Measurements from ENCODE around the gene ZCCHC7.
A peak's percentile ranks its signal among the peaks of the same experiment; 100 is the strongest.
"Not testable (repeated sequence)": the region's sequence is repeated elsewhere in the genome, so short reads cannot be mapped to it uniquely, and the experiment has no call there.

Gene ZCCHC7

GRCh38 chr9:37119360-37119759 is 1.0 kb upstream of the ZCCHC7 start:
- peaks cover 8% of the 10 kb centered on the region for H3K79me1 ChIP-seq (ENCODE audit: low read length)
- peaks cover 0 to 3% of the 10 kb centered on the region in 2 experiments for H3K4me1 ChIP-seq (ENCODE audit: control insufficient read depth in 1 of 2, insufficient read depth in 2 of 2, low read length in 2 of 2)
- H3K18ac ChIP-seq (ENCODE audit: low read length): no peak overlapping the region
- no peak overlapping the region for H4K8ac ChIP-seq (ENCODE audit: low read depth, low read length)
- H3K27me3 ChIP-seq (ENCODE audit: insufficient read depth, low read length): no peaks in the 10 kb centered on the region
- H3K36me3 ChIP-seq (ENCODE audit: control insufficient read depth in 1 of 2, insufficient read depth in 2 of 2, low read length in 2 of 2): no peaks in the 10 kb centered on the region
- H3K79me2 ChIP-seq (ENCODE audit: control insufficient read depth, insufficient read depth, low read length, poor library complexity): peaks cover 5% of the 10 kb centered on the region
- H2AFZ ChIP-seq (ENCODE audit: insufficient read depth, low read length, poor library complexity): no peak overlapping the region
- no peak overlapping the region for H3K4me2 ChIP-seq (ENCODE audit: low read length)
- H3K4ac ChIP-seq (ENCODE audit: low read depth, low read length): no peak overlapping the region
- H3K27ac ChIP-seq (ENCODE audit: low read depth, low read length): no peak overlapping the region
- H4K12ac ChIP-seq (ENCODE audit: low read depth, low read length): no peak overlapping the region
- H3K9me3 ChIP-seq (ENCODE audit: insufficient read depth, low read depth, low read length): no peaks in the 10 kb centered on the region
- H2BK12ac ChIP-seq (ENCODE audit: low read length): no peak overlapping the region
- no peak overlapping the region for H3K4me3 ChIP-seq (ENCODE audit: low read depth, low read length)
- no peak overlapping the region for H2BK120ac ChIP-seq (ENCODE audit: insufficient read depth, low read length, poor library complexity)
- no CpG with 5 or more reads among the region's 9 CpGs for WGBS (ENCODE audit: extremely low coverage, insufficient coverage, insufficient read length)
- DNase-seq: no peak
- H3K14ac ChIP-seq (ENCODE audit: low read length): no peak overlapping the region
- H2BK5ac ChIP-seq (ENCODE audit: low read depth, low read length, poor library complexity): no peak overlapping the region
- H4K91ac ChIP-seq (ENCODE audit: low read depth, low read length): no peak overlapping the region
- H3K23ac ChIP-seq (ENCODE audit: low read length): no peak overlapping the region
- H3K9ac ChIP-seq (ENCODE audit: low read length): no peak overlapping the region
- no peak overlapping the region for H2AK5ac ChIP-seq (ENCODE audit: low read length)

- peak overlapping the region; percentile 40 for H3K27ac ChIP-seq (ENCODE audit: low read depth, low read length)
- H3K36me3 ChIP-seq (ENCODE audit: control insufficient read depth in 1 of 2, insufficient read depth in 2 of 2, low read length in 2 of 2); DNase-seq; H2BK120ac ChIP-seq (ENCODE audit: insufficient read depth, low read length, poor library complexity); H3K27me3 ChIP-seq (ENCODE audit: insufficient read depth, low read length); H3K23ac ChIP-seq (ENCODE audit: low read length); H3K79me1 ChIP-seq (ENCODE audit: low read length); H2BK12ac ChIP-seq (ENCODE audit: low read length); H3K4me1 ChIP-seq (ENCODE audit: control insufficient read depth in 1 of 2, insufficient read depth in 2 of 2, low read length in 2 of 2); H2AK5ac ChIP-seq (ENCODE audit: low read length); H3K79me2 ChIP-seq (ENCODE audit: control insufficient read depth, insufficient read depth, low read length, poor library complexity); H3K9me3 ChIP-seq (ENCODE audit: insufficient read depth, low read depth, low read length): not testable (repeated sequence)
- peak overlapping the region; percentile 89 for H3K14ac ChIP-seq (ENCODE audit: low read length)
- WGBS (ENCODE audit: extremely low coverage, insufficient coverage, insufficient read length): no CpG with 5 or more reads among the region's 23 CpGs
- H3K4me3 ChIP-seq (ENCODE audit: low read depth, low read length): peak overlapping the region; percentile 99
- peak overlapping the region; percentile 36 for H2BK5ac ChIP-seq (ENCODE audit: low read depth, low read length, poor library complexity)
- peak overlapping the region; percentile 79 for H3K18ac ChIP-seq (ENCODE audit: low read length)
- peak overlapping the region; percentile 98 for H3K4me2 ChIP-seq (ENCODE audit: low read length)
- peak overlapping the region; percentile 58 for H3K4ac ChIP-seq (ENCODE audit: low read depth, low read length)
- peak overlapping the region; percentile 77 for H4K91ac ChIP-seq (ENCODE audit: low read depth, low read length)
- peak overlapping the region; percentile 96 for H4K8ac ChIP-seq (ENCODE audit: low read depth, low read length)
- H2AFZ ChIP-seq (ENCODE audit: insufficient read depth, low read length, poor library complexity): peak overlapping the region; percentile 93
- H4K12ac ChIP-seq (ENCODE audit: low read depth, low read length): peak overlapping the region; percentile 86
- H3K9ac ChIP-seq (ENCODE audit: low read length): peak overlapping the region; percentile 94
Measured at GRCh38 chr9:37120843-37121335, 515 bp downstream of the ZCCHC7 start.

- Histone ChIP-seq H3K23ac (ENCODE audit: low read length) (no peak overlapping the region), H4K8ac (ENCODE audit: low read depth, low read length) (no peak overlapping the region), H2AK5ac (ENCODE audit: low read length) (no peak overlapping the region), H3K27ac (ENCODE audit: low read depth, low read length) (no peak overlapping the region), H3K18ac (ENCODE audit: low read length) (no peak overlapping the region), H3K4me1 (ENCODE audit: control insufficient read depth in 1 of 2, insufficient read depth in 2 of 2, low read length in 2 of 2) (peaks cover 0 to 3% of the 10 kb centered on the region in 2 experiments), H3K9ac (ENCODE audit: low read length) (no peak overlapping the region), H4K91ac (ENCODE audit: low read depth, low read length) (no peak overlapping the region), H3K4me2 (ENCODE audit: low read length) (no peak overlapping the region), H3K27me3 (ENCODE audit: insufficient read depth, low read length) (no peaks in the 10 kb centered on the region), H2AFZ (ENCODE audit: insufficient read depth, low read length, poor library complexity) (no peak overlapping the region), H3K14ac (ENCODE audit: low read length) (no peak overlapping the region), H3K79me2 (ENCODE audit: control insufficient read depth, insufficient read depth, low read length, poor library complexity) (peaks cover 5% of the 10 kb centered on the region), H3K79me1 (ENCODE audit: low read length) (peaks cover 8% of the 10 kb centered on the region), H3K4ac (ENCODE audit: low read depth, low read length) (no peak overlapping the region), H3K9me3 (ENCODE audit: insufficient read depth, low read depth, low read length) (no peaks in the 10 kb centered on the region), H2BK12ac (ENCODE audit: low read length) (no peak overlapping the region), H2BK5ac (ENCODE audit: low read depth, low read length, poor library complexity) (no peak overlapping the region), H3K36me3 (ENCODE audit: control insufficient read depth in 1 of 2, insufficient read depth in 2 of 2, low read length in 2 of 2) (peaks cover 0 to under 1% of the 10 kb centered on the region in 2 experiments), H2BK120ac (ENCODE audit: insufficient read depth, low read length, poor library complexity) (no peak overlapping the region), H3K4me3 (ENCODE audit: low read depth, low read length) (no peak overlapping the region), H4K12ac (ENCODE audit: low read depth, low read length) (no peak overlapping the region)
- peak in 1 of 2 donors; percentile 42 for DNase-seq
- WGBS (ENCODE audit: extremely low coverage, insufficient coverage, insufficient read length): no CpG with 5 or more reads among the region's 4 CpGs
Measured at GRCh38 chr9:37121881-37122280, 1.5 kb downstream of the ZCCHC7 start.

- peak in 1 of 2 donors; percentile 13 for DNase-seq
- no CpG with 5 or more reads among the region's 6 CpGs for whole genome bisulfite sequencing (ENCODE audit: extremely low coverage, insufficient coverage, insufficient read length)
Measured at GRCh38 chr9:37126214-37126788, 5.9 kb downstream of the ZCCHC7 start.

More at GRCh38 chr9:37126214-37126788, 5.9 kb downstream of the ZCCHC7 start:
- Histone ChIP-seq H3K79me2 (ENCODE audit: control insufficient read depth, insufficient read depth, low read length, poor library complexity) (no peaks in the 10 kb centered on the region), H3K23ac (ENCODE audit: low read length) (no peak overlapping the region), H3K4me2 (ENCODE audit: low read length) (no peak overlapping the region), H2AFZ (ENCODE audit: insufficient read depth, low read length, poor library complexity) (no peak overlapping the region), H3K9ac (ENCODE audit: low read length) (no peak overlapping the region), H2BK5ac (ENCODE audit: low read depth, low read length, poor library complexity) (no peak overlapping the region), H3K9me3 (ENCODE audit: insufficient read depth, low read depth, low read length) (no peaks in the 10 kb centered on the region), H3K4me1 (ENCODE audit: control insufficient read depth in 1 of 2, insufficient read depth in 2 of 2, low read length in 2 of 2) (no peaks in the 10 kb centered on the region), H2BK12ac (ENCODE audit: low read length) (no peak overlapping the region), H3K79me1 (ENCODE audit: low read length) (no peaks in the 10 kb centered on the region), H4K91ac (ENCODE audit: low read depth, low read length) (no peak overlapping the region), H3K36me3 (ENCODE audit: control insufficient read depth in 1 of 2, insufficient read depth in 2 of 2, low read length in 2 of 2) (peaks cover 0 to 4% of the 10 kb centered on the region in 2 experiments), H2AK5ac (ENCODE audit: low read length) (no peak overlapping the region), H3K18ac (ENCODE audit: low read length) (no peak overlapping the region), H3K14ac (ENCODE audit: low read length) (no peak overlapping the region), H3K27me3 (ENCODE audit: insufficient read depth, low read length) (no peaks in the 10 kb centered on the region), H3K27ac (ENCODE audit: low read depth, low read length) (no peak overlapping the region), H3K4me3 (ENCODE audit: low read depth, low read length) (no peak overlapping the region), H3K4ac (ENCODE audit: low read depth, low read length) (no peak overlapping the region), H4K8ac (ENCODE audit: low read depth, low read length) (no peak overlapping the region), H4K12ac (ENCODE audit: low read depth, low read length) (no peak overlapping the region), H2BK120ac (ENCODE audit: insufficient read depth, low read length, poor library complexity) (no peak overlapping the region)

All from trophoblast cell (in vitro differentiated cells and primary cell).